SK-N-SH treated with all-trans-retinoic acid at 6 μM for 48 hours (cell line): ENCODE data around the gene CASZ1.

Source experiments
- ARNTL ChIP-seq: fragments of 450-650 bp; formaldehyde crosslinking; IDR thresholded peaks from 2 replicates; pipeline ENCODE4 v1.5.0; 2020; ENCODE audit warnings: low read depth, mild to moderate bottlenecking, moderate library complexity, borderline replicate concordance
- BACH2 ChIP-seq: fragments of 250-450 bp; sonication (Bioruptor Pico); IDR thresholded peaks from 2 replicates; pipeline ENCODE4 v1.9.0; 2021; ENCODE audit warnings: mild to moderate bottlenecking, borderline replicate concordance
- ISL1 ChIP-seq: fragments of 250-450 bp; sonication (Bioruptor Pico); IDR thresholded peaks from 2 replicates; pipeline ENCODE4 v2.1.2; 2022; ENCODE audit warnings: mild to moderate bottlenecking, moderate library complexity
- PATZ1 ChIP-seq: fragments of 250-450 bp; sonication (Bioruptor Pico); IDR thresholded peaks from 2 replicates; pipeline ENCODE4 v1.8.0; 2020; ENCODE audit warnings: mild to moderate bottlenecking, moderate library complexity, borderline replicate concordance
- POU6F1 ChIP-seq: fragments of 250-450 bp; sonication (Bioruptor Pico); IDR thresholded peaks from 2 replicates; pipeline ENCODE4 v1.8.0; 2021; ENCODE audit warnings: low read depth, mild to moderate bottlenecking, moderate library complexity, borderline replicate concordance
- ZFP3 ChIP-seq: fragments of 250-450 bp; sonication (Bioruptor Pico); IDR thresholded peaks from 2 replicates; pipeline ENCODE4 v1.5.0; 2020; ENCODE audit warnings: mild to moderate bottlenecking, moderate library complexity
- ZFP30 ChIP-seq: fragments of 450-650 bp; formaldehyde crosslinking; IDR thresholded peaks from 2 replicates; pipeline ENCODE4 v1.5.0; 2022; ENCODE audit warnings: mild to moderate bottlenecking, moderate library complexity
- ZNF565 ChIP-seq: fragments of 450-650 bp; formaldehyde crosslinking; conservative IDR thresholded peaks from 2 replicates; pipeline ENCODE4 v1.5.0; 2020; ENCODE audit warnings: low read depth, mild to moderate bottlenecking, moderate library complexity
- ZNF8 ChIP-seq: fragments of 450-650 bp; formaldehyde crosslinking; IDR thresholded peaks from 2 replicates; pipeline ENCODE4 v1.5.0; 2020; ENCODE audit warnings: mild to moderate bottlenecking, moderate library complexity

GRCh38 chr1:10753299-10753698 is 43.1 kb downstream of the CASZ1 start:
- TF ChIP-seq ZFP30 (no peak), BACH2 (CRISPR knock-in tag) (no peak), ARNTL (CRISPR knock-in tag) (no peak), ISL1 (CRISPR knock-in tag) (no peak), ZNF565 (CRISPR knock-in tag) (no peak), POU6F1 (CRISPR knock-in tag) (no peak), ZFP3 (CRISPR knock-in tag) (no peak), PATZ1 (CRISPR knock-in tag) (no peak), ZNF8 (CRISPR knock-in tag) (no peak)
